A549 (cell line): Measurements from ENCODE around the gene IKZF5.

Experiments
- HOXB13 ChIP-seq: fragments of 250-450 bp; sonication (Bioruptor Pico); IDR thresholded peaks from 2 replicates; pipeline ENCODE4 v1.5.0; 2020; ENCODE audit warnings: low read depth, mild to moderate bottlenecking, moderate library complexity
- MYC ChIP-seq: IDR thresholded peaks from 2 replicates; pipeline ENCODE4 v1.6.1; 2012; ENCODE audit warnings: mild to moderate bottlenecking, inconsistent platforms, low read length, improper control_type of control experiment, borderline replicate concordance
- NFE2L2 ChIP-seq: fragments of 150-350 bp; conservative IDR thresholded peaks from 2 replicates; pipeline ENCODE4 v1.6.1; 2014; ENCODE audit warnings: low read length
- POLR2A ChIP-seq: IDR thresholded peaks from 2 replicates; pipeline ENCODE4 v1.6.1; 2012; ENCODE audit warnings: mild to moderate bottlenecking, low read length
- RAD21 ChIP-seq, 2 experiments: fragments of >200 bp in 1 of 2; sonication (Bioruptor Twin) in 1 of 2; formaldehyde crosslinking in 1 of 2; IDR thresholded peaks in 1 of 2; conservative IDR thresholded peaks in 1 of 2; 2 replicates in 1 of 2; 3 replicates in 1 of 2; pipeline ENCODE4 v1.6.1; 2012 to 2018; ENCODE audit warnings: inconsistent platforms in 1 of 2
- USF2 ChIP-seq: fragments of 450-650 bp; IDR thresholded peaks from 2 replicates; pipeline ENCODE4 v1.6.1; 2014; ENCODE audit warnings: antibody characterized with exemption
- TF ChIP-seq, protein P1 (sequence below): fragments of >200 bp; sonication (Bioruptor Twin); formaldehyde crosslinking; IDR thresholded peaks from 3 replicates; pipeline ENCODE4 v1.5.1; 2016
- TF ChIP-seq, protein P2 (sequence below): fragments of >200 bp; sonication (Bioruptor Twin); formaldehyde crosslinking; IDR thresholded peaks from 3 replicates; pipeline ENCODE4 v1.6.1; 2016

DNA sequence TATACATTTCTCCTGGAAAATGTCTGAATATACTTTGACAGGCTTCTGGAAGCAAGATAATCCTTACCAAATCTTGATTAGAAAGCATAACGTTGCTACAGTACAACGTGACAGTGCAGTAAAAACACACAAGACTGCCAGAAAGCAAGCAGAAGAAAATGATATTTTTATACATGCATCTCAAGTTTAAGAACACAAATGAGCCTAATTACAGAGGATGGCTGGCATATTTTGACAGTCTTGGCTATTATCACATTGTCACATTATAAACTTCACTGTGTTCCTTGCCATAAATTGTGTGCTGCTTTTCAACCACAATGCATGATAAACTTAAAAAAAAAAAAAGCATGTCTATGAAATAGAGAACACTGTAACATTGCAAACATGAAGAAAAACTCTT, 4.3 kb downstream of the IKZF5 start:
- TF ChIP-seq HOXB13 (no peak), USF2 (no peak), MYC (no peak), RAD21 (conservative IDR thresholded peaks at IDR 0.05 in 1 of 2, IDR thresholded peaks at IDR 0.05 in 1 of 2) (no peak), POLR2A (no peak), NFE2L2 (no peak)
- TF ChIP-seq, protein P1, sequence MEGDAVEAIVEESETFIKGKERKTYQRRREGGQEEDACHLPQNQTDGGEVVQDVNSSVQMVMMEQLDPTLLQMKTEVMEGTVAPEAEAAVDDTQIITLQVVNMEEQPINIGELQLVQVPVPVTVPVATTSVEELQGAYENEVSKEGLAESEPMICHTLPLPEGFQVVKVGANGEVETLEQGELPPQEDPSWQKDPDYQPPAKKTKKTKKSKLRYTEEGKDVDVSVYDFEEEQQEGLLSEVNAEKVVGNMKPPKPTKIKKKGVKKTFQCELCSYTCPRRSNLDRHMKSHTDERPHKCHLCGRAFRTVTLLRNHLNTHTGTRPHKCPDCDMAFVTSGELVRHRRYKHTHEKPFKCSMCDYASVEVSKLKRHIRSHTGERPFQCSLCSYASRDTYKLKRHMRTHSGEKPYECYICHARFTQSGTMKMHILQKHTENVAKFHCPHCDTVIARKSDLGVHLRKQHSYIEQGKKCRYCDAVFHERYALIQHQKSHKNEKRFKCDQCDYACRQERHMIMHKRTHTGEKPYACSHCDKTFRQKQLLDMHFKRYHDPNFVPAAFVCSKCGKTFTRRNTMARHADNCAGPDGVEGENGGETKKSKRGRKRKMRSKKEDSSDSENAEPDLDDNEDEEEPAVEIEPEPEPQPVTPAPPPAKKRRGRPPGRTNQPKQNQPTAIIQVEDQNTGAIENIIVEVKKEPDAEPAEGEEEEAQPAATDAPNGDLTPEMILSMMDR = no peak
- TF ChIP-seq, protein P2, sequence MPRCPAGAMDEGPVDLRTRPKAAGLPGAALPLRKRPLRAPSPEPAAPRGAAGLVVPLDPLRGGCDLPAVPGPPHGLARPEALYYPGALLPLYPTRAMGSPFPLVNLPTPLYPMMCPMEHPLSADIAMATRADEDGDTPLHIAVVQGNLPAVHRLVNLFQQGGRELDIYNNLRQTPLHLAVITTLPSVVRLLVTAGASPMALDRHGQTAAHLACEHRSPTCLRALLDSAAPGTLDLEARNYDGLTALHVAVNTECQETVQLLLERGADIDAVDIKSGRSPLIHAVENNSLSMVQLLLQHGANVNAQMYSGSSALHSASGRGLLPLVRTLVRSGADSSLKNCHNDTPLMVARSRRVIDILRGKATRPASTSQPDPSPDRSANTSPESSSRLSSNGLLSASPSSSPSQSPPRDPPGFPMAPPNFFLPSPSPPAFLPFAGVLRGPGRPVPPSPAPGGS = no peak
